ENCODE measurements around the gene DLG4. TPM values are rescaled to one million over a fixed set of nuclear protein-coding genes. Genes with fewer than 3 reads are reported as not detected.
"Not testable (repeated sequence)": the region's sequence is repeated elsewhere in the genome, so short reads cannot be mapped to it uniquely, and the experiment has no call there.

Gene DLG4
- total RNA-seq, 1 experiment from 2014 or later: 59.7 TPM

GRCh38 chr17:7246779-7247178 lies 27.1 kb upstream of the DLG4 start:
- Mint-ChIP-seq H3K9me3 (no peaks in the 10 kb centered on the region), H3K4me1 (peaks cover 32% of the 10 kb centered on the region), H3K4me3 (no peak overlapping the region), H3K27ac (peak overlapping the region; percentile 61; the same call in 1 of the 2 replicates), H3K36me3 (peaks cover 28% of the 10 kb centered on the region), H3K27me3 (ENCODE audit: low read depth) (no peaks in the 10 kb centered on the region)
- ChIA-PET POLR2A (interaction anchor here (1.0 kb wide), 1 partner anchor 10 kb away, joined by 3 read pairs; no protein-coding TSS in a partner anchor), CTCF (no interaction called here)
- DNase-seq (ENCODE audit: low spot score) (no peak), ATAC-seq (no peak)
- no peak for TF ChIP-seq ETV6 (CRISPR knock-in tag; IDR thresholded peaks at IDR 0.05)
- no peak for TF ChIP-seq MLX (CRISPR knock-in tag; IDR thresholded peaks at IDR 0.05)
- no peak for TF ChIP-seq NR1H2 (CRISPR knock-in tag; IDR thresholded peaks at IDR 0.05)
- TF ChIP-seq RELA (CRISPR knock-in tag; IDR thresholded peaks at IDR 0.05; ENCODE audit: borderline replicate concordance): no peak
- TF ChIP-seq ESRRA (CRISPR knock-in tag; IDR thresholded peaks at IDR 0.05; ENCODE audit: borderline replicate concordance): no peak
- no peak for TF ChIP-seq ZBTB21 (CRISPR knock-in tag; IDR thresholded peaks at IDR 0.05; ENCODE audit: borderline replicate concordance)
- TF ChIP-seq ZNF219 (CRISPR knock-in tag; IDR thresholded peaks at IDR 0.05; ENCODE audit: borderline replicate concordance): no peak
- no peak for TF ChIP-seq PREB (CRISPR knock-in tag; IDR thresholded peaks at IDR 0.05; ENCODE audit: borderline replicate concordance)
- no peak for TF ChIP-seq TCF7 (CRISPR knock-in tag; IDR thresholded peaks at IDR 0.05; ENCODE audit: low read depth)
- no peak for TF ChIP-seq EMX1 (CRISPR knock-in tag; IDR thresholded peaks at IDR 0.05)
- no peak for TF ChIP-seq CREB1 (CRISPR knock-in tag; IDR thresholded peaks at IDR 0.05)
- no peak for TF ChIP-seq ZMAT4 (CRISPR knock-in tag; IDR thresholded peaks at IDR 0.05)
- TF ChIP-seq IRF2 (CRISPR knock-in tag; IDR thresholded peaks at IDR 0.05; ENCODE audit: borderline replicate concordance, low read depth): no peak
- TF ChIP-seq ZNF281 (CRISPR knock-in tag; IDR thresholded peaks at IDR 0.05): no peak
- no peak for TF ChIP-seq NFYB (CRISPR knock-in tag; conservative IDR thresholded peaks at IDR 0.05; ENCODE audit: low read depth)
- no peak for TF ChIP-seq GABPB1 (CRISPR knock-in tag; IDR thresholded peaks at IDR 0.05)
- TF ChIP-seq GRHL2 (CRISPR knock-in tag; IDR thresholded peaks at IDR 0.05; ENCODE audit: insufficient replicate concordance, severe bottlenecking): no peak
- TF ChIP-seq CDX4 (CRISPR knock-in tag; IDR thresholded peaks at IDR 0.05; ENCODE audit: borderline replicate concordance): no peak
- no peak for TF ChIP-seq RORB (CRISPR knock-in tag; IDR thresholded peaks at IDR 0.05)

GRCh38 chr17:7243838-7244237 lies 24.2 kb upstream of the DLG4 start:
- CTCF ChIA-PET: interaction anchor here (3.4 kb wide), 2 partner anchors 24 to 38 kb away, joined by 16 to 21 read pairs; partner anchors contain the start of genes ACADVL, DLG4 and SLC2A4
- H3K4me1 Mint-ChIP-seq: peaks cover 33% of the 10 kb centered on the region

More at GRCh38 chr17:7243838-7244237, 24.2 kb upstream of the DLG4 start:
- peaks cover 33% of the 10 kb centered on the region for H3K36me3 Mint-ChIP-seq
- not testable (repeated sequence) for ATAC-seq; H3K27me3 Mint-ChIP-seq (ENCODE audit: low read depth); H3K9me3 Mint-ChIP-seq; DNase-seq (ENCODE audit: low spot score)
- peak overlapping the region; percentile 76; the same call in 1 of the 2 replicates for H3K27ac Mint-ChIP-seq
- POLR2A ChIA-PET: interaction anchor here (1.0 kb wide), 1 partner anchor 9 kb away, joined by 4 read pairs; the partner anchor contains the start of gene DVL2
- peak overlapping the region; percentile 90; the same call in 1 of the 2 replicates for H3K4me3 Mint-ChIP-seq
